ENCODE measurements around the gene OR2A5. TPM values are rescaled to one million over a fixed set of nuclear protein-coding genes. Genes with fewer than 3 reads are reported as not detected.

OR2A5 gene
- total RNA-seq, 2 experiments from 2014 or later, result not detected

- Mint-ChIP-seq H3K27ac (no peak overlapping the region), H3K27me3 (peaks cover 4% of the 10 kb centered on the region), H3K9me3 (no peaks in the 10 kb centered on the region), H3K4me1 (no peaks in the 10 kb centered on the region), H3K4me3 (no peak overlapping the region), H3K36me3 (ENCODE audit: low read depth) (no peaks in the 10 kb centered on the region)
- no peak for DNase-seq
- CTCF ChIA-PET, result no interaction called here
- POLR2A ChIA-PET, result no interaction called here
Observed at GRCh38 chr7:144023171-144023827, 25.4 kb upstream of the OR2A5 start.

DNA sequence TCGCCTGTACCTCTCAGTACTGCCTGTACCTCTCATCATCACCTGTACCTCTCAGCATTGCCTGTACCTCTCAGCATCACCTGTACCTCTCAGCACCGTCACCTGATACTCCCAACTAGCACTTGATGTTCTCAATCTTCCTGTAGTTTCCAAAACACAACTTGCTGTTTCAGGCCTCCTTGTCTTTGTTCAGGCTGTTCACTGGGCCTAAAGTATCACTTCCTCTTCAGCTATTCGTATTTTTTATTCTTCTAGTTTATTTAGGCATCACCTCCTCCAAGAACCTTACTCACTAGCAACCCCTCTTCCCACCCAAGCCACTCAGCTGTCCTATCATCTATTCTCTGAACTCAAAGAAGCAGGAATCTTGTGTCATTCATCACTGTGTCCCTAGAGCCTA, 24.5 kb upstream of the OR2A5 start:
- Mint-ChIP-seq H3K27ac (no peak overlapping the region), H3K9me3 (no peaks in the 10 kb centered on the region), H3K27me3 (peaks cover 5% of the 10 kb centered on the region), H3K36me3 (ENCODE audit: low read depth) (no peaks in the 10 kb centered on the region), H3K4me3 (no peak overlapping the region), H3K4me1 (no peaks in the 10 kb centered on the region)
- no peak for DNase-seq
- CTCF ChIA-PET, result no interaction called here
- POLR2A ChIA-PET, result no interaction called here

DNA sequence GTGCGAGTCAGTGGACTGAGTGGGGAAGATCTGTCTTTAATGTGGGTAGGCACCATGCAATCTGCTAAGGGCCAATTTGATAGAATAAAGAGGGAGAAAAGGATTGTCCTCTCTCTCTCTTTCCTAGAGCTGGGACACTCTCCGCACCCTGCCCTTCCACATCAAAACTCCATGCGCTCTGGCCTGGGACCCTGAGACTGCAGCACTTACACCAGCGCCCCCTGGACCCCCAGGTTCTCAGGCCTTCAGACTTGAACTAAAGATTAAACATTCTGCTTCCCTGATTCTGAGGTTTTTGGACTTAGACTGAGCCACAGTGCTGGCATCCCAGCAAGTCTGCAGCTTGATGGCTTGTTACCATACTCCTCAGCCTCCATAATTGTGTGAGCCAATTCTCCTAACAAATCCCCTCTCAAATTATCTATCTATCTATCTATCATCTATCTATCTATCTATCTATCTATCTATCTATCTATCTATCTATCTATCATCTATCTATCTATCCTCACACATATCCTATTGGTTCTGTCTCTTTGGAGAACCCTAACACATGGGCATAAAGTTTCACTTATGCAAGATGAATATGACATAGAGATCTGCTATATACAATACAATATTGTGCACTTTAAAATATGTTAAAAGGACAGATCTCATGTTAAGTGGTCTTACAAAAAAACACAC, 22.4 kb upstream of the OR2A5 start:
- no peak overlapping the region for H3K4me3 Mint-ChIP-seq
- H3K27me3 Mint-ChIP-seq, result peaks cover 6% of the 10 kb centered on the region
- H3K36me3 Mint-ChIP-seq (ENCODE audit: low read depth), result no peaks in the 10 kb centered on the region
- no peaks in the 10 kb centered on the region for H3K9me3 Mint-ChIP-seq
- H3K27ac Mint-ChIP-seq, result no peak overlapping the region
- CTCF ChIA-PET, result no interaction called here
- H3K4me1 Mint-ChIP-seq, result no peaks in the 10 kb centered on the region
- DNase-seq, result no peak
- POLR2A ChIA-PET, result no interaction called here

GRCh38 chr7:144027070-144027469, 21.7 kb upstream of the OR2A5 start:
- H3K36me3 Mint-ChIP-seq (ENCODE audit: low read depth), result no peaks in the 10 kb centered on the region
- no peak for DNase-seq
- ChIA-PET POLR2A (no interaction called here), CTCF (interaction anchor here (1.3 kb wide), 1 partner anchor 126 kb away, joined by 3 read pairs; no protein-coding TSS in a partner anchor)
- peaks cover 10% of the 10 kb centered on the region for H3K27me3 Mint-ChIP-seq
- no peak overlapping the region for H3K27ac Mint-ChIP-seq
- no peaks in the 10 kb centered on the region for H3K9me3 Mint-ChIP-seq
- no peaks in the 10 kb centered on the region for H3K4me1 Mint-ChIP-seq
- H3K4me3 Mint-ChIP-seq, result no peak overlapping the region

DNA sequence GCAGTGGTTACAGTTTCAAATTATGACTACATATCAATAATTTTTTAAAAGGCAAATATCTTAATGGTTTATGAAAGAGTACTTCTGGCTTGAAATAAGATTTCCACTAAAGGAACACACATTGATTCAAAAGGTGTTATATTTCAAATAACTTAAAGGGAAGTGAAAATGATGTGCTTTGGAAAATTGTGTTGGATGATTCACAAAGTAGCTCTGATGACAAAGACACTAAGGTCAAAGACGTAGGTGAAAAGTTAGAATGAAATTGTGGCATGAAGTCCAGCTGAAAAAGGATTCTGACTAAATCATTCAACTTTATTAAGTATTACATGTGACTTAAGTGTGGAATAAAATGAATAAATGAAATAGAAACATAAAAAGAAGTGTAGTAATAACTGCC, 20.8 kb upstream of the OR2A5 start:
- H3K36me3 Mint-ChIP-seq (ENCODE audit: low read depth), result no peaks in the 10 kb centered on the region
- POLR2A ChIA-PET, result no interaction called here

GRCh38 chr7:144028547-144028946, 20.2 kb upstream of the OR2A5 start:
- Mint-ChIP-seq H3K27me3 (peaks cover 14% of the 10 kb centered on the region), H3K9me3 (no peaks in the 10 kb centered on the region), H3K4me1 (no peaks in the 10 kb centered on the region), H3K27ac (no peak overlapping the region), H3K36me3 (ENCODE audit: low read depth) (no peaks in the 10 kb centered on the region), H3K4me3 (no peak overlapping the region)
- DNase-seq, result no peak
- ChIA-PET POLR2A (no interaction called here), CTCF (interaction anchor here (1.3 kb wide), 1 partner anchor 127 kb away, joined by 3 read pairs; no protein-coding TSS in a partner anchor)

More for the DNA sequence above, 20.8 kb upstream of the OR2A5 start:
- H3K4me3 Mint-ChIP-seq, result no peak overlapping the region
- H3K27me3 Mint-ChIP-seq, result peaks cover 11% of the 10 kb centered on the region
- no peaks in the 10 kb centered on the region for H3K9me3 Mint-ChIP-seq
- CTCF ChIA-PET, result interaction anchor here (1.3 kb wide), 1 partner anchor 127 kb away, joined by 3 read pairs; no protein-coding TSS in a partner anchor
- H3K4me1 Mint-ChIP-seq, result no peaks in the 10 kb centered on the region
- no peak overlapping the region for H3K27ac Mint-ChIP-seq
- no peak for DNase-seq

GRCh38 chr7:144032516-144032915, 16.2 kb upstream of the OR2A5 start:
- H3K4me1 Mint-ChIP-seq, result no peaks in the 10 kb centered on the region
- H3K9me3 Mint-ChIP-seq, result no peaks in the 10 kb centered on the region
- H3K27ac Mint-ChIP-seq, result no peak overlapping the region
- ChIA-PET CTCF (no interaction called here), POLR2A (no interaction called here)
- no peak overlapping the region for H3K4me3 Mint-ChIP-seq
- DNase-seq, result no peak
- no peaks in the 10 kb centered on the region for H3K36me3 Mint-ChIP-seq (ENCODE audit: low read depth)
- H3K27me3 Mint-ChIP-seq, result peaks cover 17% of the 10 kb centered on the region

DNA sequence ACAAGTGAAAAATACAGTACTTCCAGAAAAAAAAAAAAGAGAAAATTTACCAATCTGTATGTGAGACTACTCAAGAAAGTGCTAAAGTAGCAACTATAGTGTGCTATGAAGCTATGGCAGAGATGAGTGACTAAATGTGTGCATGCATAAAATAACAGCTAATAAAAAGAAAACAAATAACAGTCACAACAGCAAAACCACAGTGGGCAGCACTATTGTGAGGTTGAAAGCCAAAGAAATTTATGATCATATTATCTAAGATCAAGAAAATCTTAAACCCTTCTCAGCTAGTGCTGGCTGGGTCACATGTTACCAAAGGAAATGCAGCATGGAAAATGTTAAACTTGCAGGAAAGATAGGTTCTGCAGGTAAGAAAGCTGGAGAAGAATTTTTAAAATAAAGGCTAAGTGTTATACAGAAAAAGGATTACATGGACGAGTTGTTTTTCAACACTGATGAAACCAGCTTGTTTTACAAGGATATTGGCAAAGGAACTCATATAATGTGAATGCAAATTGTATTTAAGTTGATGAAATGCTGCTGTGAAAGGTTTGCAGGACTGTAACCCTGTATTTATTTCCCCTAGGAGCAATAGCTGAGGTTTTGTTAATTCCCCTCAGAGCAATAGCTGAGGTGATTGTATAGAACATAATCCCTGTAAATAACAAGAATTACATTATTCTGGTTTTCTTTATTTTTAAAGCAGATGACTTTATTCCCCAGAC, 15.6 kb upstream of the OR2A5 start:
- POLR2A ChIA-PET, result no interaction called here
- H3K36me3 Mint-ChIP-seq (ENCODE audit: low read depth), result no peaks in the 10 kb centered on the region
- H3K27ac Mint-ChIP-seq, result no peak overlapping the region
- no peak overlapping the region for H3K4me3 Mint-ChIP-seq
- H3K9me3 Mint-ChIP-seq, result no peaks in the 10 kb centered on the region
- no peaks in the 10 kb centered on the region for H3K4me1 Mint-ChIP-seq
- DNase-seq, result no peak
- H3K27me3 Mint-ChIP-seq, result peaks cover 15% of the 10 kb centered on the region
- CTCF ChIA-PET, result no interaction called here

GRCh38 chr7:144035385-144035784, 13.4 kb upstream of the OR2A5 start:
- Mint-ChIP-seq H3K9me3 (no peaks in the 10 kb centered on the region), H3K27me3 (peaks cover 14% of the 10 kb centered on the region), H3K36me3 (ENCODE audit: low read depth) (no peaks in the 10 kb centered on the region), H3K27ac (no peak overlapping the region), H3K4me3 (no peak overlapping the region), H3K4me1 (no peaks in the 10 kb centered on the region)
- DNase-seq, result no peak
- ChIA-PET CTCF (no interaction called here), POLR2A (no interaction called here)

- Mint-ChIP-seq H3K27me3 (peaks cover 13% of the 10 kb centered on the region), H3K9me3 (no peaks in the 10 kb centered on the region), H3K36me3 (ENCODE audit: low read depth) (no peaks in the 10 kb centered on the region), H3K27ac (no peak overlapping the region), H3K4me1 (no peaks in the 10 kb centered on the region), H3K4me3 (no peak overlapping the region)
- DNase-seq, result no peak
- POLR2A ChIA-PET, result no interaction called here
- CTCF ChIA-PET, result no interaction called here
Observed at GRCh38 chr7:144036302-144036885, 12.4 kb upstream of the OR2A5 start.

DNA sequence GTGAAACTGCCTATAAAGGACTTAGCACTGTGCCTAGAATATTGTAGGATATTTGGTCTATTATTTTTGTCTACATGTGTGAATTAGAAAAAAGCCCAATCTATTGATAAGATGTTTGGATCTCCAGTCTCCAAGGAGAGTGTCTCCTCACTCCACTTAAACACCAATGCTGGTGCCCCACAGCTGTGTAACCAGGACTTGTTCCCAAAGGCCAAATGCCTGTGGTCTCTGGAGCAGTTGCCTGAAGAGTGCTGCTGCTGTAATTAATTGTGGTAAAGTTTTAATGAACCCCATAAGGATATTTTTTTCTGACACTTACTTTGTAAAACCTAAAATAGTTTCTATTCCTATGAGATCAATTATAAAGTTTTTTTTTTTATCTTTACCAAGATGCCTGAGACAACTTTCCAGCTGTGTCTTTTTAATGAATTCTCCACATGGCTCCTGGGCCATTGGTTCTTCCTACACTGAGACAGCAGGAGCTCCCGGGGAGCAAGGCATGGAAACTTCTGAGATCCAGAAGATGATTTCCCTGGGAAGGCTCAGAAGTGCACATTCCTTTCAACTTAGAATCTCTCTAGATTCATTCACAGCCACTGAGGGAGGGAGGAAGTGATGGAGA, 11.2 kb upstream of the OR2A5 start:
- Mint-ChIP-seq H3K9me3 (no peaks in the 10 kb centered on the region), H3K4me3 (no peak overlapping the region), H3K4me1 (no peaks in the 10 kb centered on the region), H3K27ac (no peak overlapping the region), H3K36me3 (ENCODE audit: low read depth) (no peaks in the 10 kb centered on the region), H3K27me3 (peaks cover 9% of the 10 kb centered on the region)
- no peak for DNase-seq
- POLR2A ChIA-PET, result no interaction called here
- CTCF ChIA-PET, result no interaction called here

DNA sequence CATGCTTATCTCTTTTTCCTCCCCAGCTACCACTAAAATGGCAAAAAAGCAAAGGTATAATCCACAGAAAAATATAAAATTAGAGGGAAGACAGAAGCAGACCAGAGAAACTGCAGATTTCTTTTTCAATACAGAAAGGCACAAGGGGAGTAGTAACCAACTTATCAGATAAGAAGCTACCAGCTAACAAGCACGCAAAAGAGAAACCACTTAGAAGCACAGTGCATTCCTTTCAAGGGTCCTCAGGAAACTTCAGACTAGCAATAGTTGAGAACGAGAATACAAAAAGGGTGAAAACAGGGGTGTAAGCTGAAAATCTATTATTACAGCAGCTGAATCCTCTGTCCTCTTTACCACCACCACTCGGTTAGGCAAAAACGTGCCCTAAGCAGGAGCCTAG, 9.9 kb upstream of the OR2A5 start:
- ChIA-PET POLR2A (no interaction called here), CTCF (no interaction called here)

GRCh38 chr7:144049491-144049890, 743 bp downstream of the OR2A5 start:
- Mint-ChIP-seq H3K36me3 (ENCODE audit: low read depth) (no peaks in the 10 kb centered on the region), H3K9me3 (no peaks in the 10 kb centered on the region), H3K27me3 (peaks cover 4% of the 10 kb centered on the region), H3K4me1 (no peaks in the 10 kb centered on the region), H3K4me3 (no peak overlapping the region), H3K27ac (no peak overlapping the region)
- no peak for DNase-seq
- ChIA-PET POLR2A (no interaction called here), CTCF (no interaction called here)

More for the DNA sequence above, 9.9 kb upstream of the OR2A5 start:
- H3K9me3 Mint-ChIP-seq, result no peaks in the 10 kb centered on the region
- no peak overlapping the region for H3K27ac Mint-ChIP-seq
- no peaks in the 10 kb centered on the region for H3K4me1 Mint-ChIP-seq
- no peak for DNase-seq
- no peak overlapping the region for H3K4me3 Mint-ChIP-seq
- peaks cover 12% of the 10 kb centered on the region for H3K27me3 Mint-ChIP-seq
- no peaks in the 10 kb centered on the region for H3K36me3 Mint-ChIP-seq (ENCODE audit: low read depth)
